AG08395 (cell line): Measurements from ENCODE around the gene HS1BP3.

Experiments
- DNase-seq: peaks from one replicate; pipeline ENCODE4 v3.0.0; 2012; ENCODE audit warnings: mixed read lengths, low spot score

The HS1BP3 gene

DNA sequence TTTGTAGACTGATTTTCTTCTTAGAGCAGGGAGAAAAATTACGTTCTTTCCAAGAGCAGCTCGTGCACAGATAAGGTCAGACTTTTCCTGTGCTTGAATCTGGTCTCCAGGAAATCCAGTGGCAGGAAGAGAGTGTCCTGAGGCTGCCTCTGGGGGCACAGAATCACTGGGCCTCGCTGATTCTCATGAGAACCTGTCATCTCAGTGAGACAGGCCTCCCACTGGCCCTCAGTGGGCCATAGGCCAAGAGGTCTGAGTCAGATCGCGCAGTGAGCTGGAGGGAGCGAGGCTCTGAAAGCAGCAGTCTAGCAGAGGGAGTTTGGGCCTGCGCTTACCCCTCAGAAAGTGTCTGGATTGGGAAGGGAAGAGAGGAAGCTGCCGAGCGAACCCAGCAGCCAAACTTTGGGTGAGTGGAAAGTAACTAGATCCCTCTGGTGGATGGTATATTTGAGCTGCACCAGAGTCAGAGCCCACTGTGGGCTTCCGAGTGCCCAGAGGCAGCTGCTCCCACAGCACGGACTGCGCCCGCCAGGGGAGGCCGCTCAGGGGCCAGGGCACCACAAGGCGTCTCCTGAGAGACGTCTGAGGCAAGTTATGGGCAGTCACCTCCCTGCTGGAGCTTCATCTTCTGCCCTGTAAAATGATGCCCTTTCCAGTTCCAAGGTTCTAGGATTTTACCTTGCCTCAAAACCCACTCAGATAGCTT is 24.2 kb upstream of the HS1BP3 start:
- DNase-seq: peak; percentile 94

DNA sequence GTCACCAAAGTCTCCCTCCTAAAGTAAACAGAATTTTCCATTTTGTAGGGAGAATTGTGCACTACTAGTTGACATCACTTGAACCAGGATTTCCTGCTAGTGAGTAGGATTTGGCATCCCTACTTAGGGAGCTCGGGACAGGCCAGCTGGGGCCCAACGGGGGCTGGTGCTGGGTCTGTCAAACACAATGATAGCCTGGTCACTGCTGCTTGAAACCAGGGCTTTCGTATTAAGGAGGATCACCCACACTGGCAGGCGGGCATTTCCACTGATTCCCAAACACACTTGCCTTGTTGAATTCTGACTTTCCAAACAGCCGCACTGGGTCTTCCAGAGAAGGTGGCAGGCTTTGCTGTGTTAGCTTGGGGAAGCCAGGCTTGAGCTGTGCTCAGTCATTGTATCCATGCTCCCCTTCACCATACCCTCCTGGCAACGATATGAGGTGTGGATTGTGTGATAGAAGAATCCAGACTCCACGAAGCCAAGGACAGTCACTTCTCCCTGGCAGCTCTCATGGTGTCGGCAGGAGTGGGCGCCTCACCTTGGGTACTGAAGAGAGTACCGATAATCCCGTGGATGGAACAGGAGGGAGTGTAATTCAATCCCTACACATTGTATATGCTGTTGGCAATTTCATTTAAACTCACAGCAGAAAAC is 23.5 kb upstream of the HS1BP3 start:
- no peak for DNase-seq

DNA sequence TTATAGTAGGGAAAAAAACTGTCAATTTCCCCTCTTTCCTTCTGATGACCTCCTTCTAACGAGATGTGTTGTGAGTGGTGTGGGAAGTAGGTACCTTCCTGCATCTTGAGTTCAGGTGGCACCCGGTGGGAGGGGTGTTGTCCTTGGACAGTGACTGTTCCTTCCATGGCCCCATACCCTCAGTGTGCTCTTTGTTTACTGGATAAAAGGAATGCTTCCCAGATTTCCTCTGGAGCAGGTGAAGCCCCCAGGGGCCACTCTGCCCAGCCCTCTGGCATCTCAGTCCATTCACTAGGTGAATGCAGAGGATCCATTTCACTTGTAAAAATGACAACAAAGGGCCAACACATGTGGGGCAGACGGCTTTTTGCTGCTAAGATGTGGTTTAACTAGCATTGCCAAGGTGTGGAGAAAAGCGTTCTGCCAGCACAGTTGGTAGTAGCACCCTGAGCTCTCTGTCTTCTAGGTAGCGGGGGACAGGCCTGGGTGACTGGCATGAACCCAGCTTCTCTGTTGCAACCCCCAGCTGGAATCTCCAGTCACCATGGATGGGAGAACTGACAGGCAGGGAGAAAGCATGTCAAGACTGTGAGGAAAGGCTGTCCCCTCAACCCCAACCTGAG is 22.9 kb upstream of the HS1BP3 start:
- DNase-seq: no peak

DNA sequence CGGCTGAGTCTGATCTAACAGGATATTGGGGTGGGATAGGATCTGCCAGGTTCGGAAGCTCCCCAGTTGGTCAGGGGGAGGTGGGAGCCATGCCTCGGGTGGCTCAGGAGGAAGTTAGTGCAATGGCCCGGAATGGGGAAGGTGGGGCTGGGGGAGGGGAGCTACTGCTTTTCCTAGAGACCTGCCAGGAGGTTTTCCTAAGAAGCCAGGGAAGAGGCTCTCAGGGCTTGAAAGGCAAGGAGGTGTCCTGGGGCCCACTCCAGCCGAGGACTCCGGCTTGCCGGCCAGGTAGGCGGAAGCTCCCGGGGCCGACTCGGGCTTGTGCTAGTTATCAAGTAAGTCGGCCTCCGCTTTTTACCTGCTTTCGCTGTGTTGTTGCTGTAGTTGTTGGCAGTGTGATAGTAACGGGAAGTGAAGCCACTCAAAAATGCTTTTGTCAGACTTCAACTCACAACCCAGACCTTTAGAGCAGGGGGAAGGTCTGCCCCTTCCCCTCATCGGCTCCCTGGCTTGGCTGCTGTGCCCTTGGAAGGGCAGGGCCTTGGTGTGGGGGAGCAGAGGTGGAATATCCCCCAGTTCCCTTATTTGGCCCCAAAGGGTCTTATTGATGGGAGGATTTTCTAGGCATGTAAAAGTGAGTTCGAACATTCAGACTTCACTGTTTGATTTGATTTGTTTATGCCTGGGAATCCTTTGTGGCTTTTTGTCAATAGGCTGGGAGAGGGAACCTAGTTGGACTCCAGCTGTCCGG is 21.5 kb upstream of the HS1BP3 start:
- no peak for DNase-seq

DNA sequence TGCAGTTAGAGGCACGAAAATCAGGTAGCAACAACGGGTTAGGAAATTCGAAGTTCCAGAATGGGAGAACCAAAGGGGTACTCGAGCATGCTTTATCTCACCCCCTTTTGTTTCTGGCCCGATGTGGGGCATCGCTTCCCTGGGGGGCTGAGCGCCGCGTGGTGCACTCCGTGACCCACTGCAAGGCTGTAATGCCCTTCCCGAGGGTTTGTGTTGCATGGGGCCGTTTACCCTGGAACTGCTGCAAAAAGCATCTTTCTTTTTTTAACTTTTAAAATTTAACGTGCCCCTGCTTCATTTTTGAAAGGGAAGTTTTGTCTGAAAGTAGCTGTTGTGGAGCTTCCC is 20.8 kb upstream of the HS1BP3 start:
- DNase-seq: no peak

DNA sequence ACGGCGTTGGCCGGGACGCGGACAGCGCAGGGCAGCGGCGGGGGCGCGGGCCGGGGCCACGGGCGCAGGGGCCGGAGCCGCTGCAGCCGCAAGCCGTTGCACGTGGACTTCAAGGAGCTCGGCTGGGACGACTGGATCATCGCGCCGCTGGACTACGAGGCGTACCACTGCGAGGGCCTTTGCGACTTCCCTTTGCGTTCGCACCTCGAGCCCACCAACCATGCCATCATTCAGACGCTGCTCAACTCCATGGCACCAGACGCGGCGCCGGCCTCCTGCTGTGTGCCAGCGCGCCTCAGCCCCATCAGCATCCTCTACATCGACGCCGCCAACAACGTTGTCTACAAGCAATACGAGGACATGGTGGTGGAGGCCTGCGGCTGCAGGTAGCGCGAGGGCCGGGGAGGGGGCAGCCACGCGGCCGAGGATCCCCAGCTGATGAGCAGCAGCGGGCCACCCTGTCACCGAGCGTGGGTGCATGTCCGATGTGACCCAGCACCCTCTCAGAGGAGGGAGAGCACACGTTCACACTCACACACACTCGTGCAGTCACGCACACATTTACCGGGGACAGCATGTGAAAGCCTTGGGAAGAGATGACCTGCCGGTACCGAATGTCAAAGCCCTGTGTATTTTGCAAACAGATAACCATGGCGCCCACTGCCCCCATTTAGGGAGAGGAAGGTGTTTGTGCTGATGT is 20.3 kb upstream of the HS1BP3 start:
- DNase-seq: no peak

DNA sequence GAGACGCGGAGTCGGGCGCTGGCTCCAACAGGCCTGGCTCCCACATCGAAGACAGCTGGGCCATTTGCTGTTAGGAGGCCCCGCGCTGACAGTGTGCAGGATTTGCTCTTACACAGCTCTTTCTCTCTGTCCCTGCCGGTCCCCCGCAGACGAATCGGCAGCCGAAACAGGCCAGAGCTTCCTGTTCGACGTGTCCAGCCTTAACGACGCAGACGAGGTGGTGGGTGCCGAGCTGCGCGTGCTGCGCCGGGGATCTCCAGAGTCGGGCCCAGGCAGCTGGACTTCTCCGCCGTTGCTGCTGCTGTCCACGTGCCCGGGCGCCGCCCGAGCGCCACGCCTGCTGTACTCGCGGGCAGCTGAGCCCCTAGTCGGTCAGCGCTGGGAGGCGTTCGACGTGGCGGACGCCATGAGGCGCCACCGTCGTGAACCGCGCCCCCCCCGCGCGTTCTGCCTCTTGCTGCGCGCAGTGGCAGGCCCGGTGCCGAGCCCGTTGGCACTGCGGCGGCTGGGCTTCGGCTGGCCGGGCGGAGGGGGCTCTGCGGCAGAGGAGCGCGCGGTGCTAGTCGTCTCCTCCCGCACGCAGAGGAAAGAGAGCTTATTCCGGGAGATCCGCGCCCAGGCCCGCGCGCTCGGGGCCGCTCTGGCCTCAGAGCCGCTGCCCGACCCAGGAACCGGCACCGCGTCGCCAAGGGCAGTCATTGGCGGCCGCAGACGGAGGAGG is 19.6 kb upstream of the HS1BP3 start:
- no peak for DNase-seq

DNA sequence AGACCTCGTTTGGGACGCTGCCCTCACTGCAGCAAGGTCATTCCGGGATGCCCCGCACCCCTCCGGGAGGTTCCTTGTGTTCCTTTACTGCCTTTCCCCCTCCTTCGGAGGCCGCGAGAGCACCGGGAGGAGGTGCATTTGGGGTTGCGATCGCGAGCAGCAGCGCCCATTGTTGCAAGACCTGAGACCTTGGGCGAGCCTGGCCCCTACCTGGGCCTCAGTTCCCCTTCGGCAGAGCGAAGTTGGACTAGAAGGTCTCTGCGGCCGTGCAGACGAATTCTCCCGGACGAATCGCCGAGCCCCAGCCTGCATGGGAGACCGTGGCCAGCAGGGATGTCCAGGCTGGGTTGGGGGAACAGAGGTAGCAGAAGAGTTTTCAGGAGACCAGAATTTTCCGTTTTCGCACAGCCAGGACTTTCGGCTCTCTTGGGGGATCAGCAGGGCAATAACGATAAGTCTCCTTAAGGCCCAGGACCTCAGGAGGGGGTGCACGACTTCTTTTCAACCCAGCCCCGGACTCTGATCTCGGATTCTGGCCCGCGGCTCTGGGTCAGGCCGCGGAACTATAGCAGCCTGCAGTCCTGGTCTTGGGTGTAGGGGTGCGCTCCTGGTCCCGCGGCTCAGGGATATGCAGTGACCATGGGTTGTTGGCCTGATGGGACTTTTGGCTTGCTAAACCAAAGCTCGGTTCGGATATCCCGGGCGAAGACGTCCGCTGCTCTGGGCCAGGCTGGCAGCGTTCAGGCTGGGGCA is 18.8 kb upstream of the HS1BP3 start:
- DNase-seq: no peak

DNA sequence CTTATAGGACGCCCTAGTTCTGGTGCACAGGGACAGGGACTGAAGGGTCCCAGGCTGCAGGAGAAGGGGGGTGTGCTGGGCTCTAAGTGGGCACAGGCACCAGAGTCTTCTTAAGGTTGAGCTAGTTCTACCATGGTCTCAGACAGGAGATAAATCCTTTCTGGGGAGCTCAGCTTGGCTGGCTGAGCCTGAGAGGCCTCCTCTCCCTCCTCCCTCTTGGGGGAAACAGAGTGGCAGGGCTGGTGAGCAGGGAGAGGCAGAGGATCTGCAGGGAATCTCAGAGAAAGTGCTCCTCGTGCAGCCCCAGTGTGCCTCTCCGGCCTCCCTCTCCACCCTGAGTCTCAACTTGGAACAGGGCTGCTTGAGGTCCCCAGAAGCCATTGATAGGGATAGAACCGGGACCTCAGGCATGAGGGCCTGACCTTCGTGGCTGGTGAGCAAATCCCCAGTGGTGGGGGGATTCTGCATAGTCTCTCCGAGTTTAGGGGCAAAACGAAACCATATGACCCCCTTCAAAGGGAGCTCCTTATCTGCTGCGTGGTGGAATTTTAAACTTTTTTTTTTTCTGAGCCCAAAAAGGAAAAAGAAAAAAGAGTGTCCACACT is 18.1 kb upstream of the HS1BP3 start:
- DNase-seq: no peak

DNA sequence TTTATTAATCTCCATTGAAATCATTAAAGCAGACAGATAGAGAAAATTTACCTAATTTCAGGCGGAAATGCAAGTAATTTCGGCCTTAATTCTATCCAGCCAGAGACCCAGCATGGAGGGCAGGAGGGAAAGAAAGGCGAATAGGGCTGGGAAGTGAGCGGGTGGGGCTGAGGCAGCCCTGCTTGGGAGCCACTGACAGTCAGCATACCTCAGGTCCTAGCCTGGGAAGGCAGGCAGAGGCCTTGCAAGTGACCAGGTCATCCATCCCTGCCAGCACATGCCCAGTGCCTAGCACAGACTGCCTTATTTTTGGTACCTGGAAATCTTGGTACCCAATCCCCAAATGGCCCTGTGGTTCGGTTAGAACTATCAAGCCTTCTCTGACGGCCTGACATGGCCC is 17.6 kb upstream of the HS1BP3 start:
- no peak for DNase-seq

DNA sequence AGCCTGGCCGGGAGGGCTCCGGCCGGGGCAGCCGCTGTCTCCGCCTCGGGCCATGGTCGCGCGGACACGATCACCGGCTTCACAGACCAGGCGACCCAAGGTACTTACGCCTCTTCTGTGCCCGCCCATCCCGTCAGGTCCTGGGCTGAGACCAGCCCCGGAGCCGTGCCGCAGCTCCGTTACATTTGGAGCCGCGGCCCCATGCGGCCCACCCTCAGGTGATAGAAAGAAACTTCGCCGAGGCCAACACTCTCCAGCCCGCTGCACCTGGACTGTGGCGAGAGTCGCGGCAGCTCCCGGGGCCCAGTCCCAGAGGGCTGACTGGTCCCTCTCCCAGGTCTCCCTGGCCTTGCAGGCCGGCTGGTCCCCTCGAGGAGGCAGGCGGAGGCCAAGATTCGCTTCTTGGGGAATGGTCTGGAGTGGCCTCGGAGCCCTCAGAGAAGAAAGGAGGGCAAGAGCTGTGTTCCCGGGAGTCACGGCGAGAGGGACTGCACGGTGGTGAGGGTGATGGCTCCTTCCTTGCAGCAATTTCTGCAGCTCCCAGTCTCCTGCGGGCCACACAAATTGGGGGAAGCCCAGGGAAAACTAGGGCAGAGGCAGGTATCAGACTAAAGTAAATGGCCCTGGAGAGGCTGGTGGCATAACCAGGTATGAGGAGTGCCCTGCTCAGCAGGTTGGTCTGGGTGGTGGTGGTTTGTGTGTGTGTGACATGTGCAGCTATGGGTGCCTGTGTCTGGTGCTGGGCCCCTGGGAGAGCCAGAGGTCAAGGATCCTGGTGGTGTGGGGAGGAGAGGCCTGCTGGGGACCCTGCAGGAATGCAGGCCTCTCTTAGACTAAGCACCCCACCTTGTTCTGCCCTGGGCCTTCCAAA is 16.9 kb upstream of the HS1BP3 start:
- no peak for DNase-seq

DNA sequence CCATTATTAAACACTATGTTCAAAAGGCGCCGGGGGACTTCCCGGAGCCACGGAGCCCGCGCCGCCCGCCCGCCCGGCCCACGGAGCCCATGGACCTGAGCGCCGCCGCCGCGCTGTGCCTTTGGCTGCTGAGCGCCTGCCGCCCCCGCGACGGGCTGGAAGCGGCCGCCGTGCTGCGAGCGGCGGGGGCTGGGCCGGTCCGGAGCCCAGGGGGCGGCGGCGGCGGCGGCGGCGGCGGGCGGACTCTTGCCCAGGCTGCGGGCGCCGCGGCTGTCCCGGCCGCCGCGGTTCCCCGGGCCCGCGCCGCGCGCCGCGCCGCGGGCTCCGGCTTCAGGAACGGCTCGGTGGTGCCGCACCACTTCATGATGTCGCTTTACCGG is 16.2 kb upstream of the HS1BP3 start:
- DNase-seq: no peak

DNA sequence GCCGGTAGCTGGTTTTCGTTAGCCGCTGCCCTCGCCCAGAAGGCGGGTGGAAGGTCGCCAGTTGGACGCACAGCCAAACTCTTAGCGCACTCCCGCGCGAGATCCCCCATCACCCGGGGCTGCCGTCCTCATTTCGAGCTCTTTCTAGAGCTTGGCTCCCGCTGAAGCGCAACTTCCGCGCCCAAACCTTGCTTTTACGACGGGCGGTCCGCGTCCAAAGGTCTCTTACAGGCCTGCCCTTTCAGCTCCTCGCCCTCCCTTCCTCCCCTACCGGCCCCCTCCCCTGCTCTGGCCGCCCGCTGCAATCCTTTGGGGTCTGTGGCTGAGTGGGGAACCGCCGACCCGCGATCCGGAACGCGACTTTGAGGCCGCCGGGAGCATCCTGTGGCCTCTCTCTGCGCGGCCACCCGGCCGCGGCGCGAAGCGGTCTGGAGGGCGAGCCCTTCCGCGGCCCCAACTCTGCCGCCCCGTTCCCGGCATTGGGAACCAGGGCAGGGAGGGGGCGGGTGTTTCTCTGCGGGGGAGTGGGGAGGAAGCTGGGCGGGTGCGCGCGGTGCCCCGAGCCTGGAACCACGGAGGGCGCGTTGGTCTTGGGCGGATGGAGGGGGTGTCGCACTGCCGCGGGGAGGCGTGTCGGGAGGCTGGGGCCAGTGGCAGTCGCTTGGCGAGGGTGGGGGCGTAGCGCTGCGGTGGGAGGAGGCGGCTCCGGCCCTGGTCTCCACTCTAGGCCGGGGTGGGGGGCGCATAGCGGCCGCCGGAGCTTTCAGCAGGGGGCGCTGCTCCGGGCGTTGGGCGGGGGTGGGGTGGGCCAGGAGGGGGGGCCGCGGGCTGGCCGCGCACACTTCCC is 15.6 kb upstream of the HS1BP3 start, which contains the start of gene GDF7:
Gene GDF7, plus strand, starts transcription at position 841 of the 847 bp plus-strand sequence. CDS start 96 bp downstream, outside the sequence.
- no peak for DNase-seq

DNA sequence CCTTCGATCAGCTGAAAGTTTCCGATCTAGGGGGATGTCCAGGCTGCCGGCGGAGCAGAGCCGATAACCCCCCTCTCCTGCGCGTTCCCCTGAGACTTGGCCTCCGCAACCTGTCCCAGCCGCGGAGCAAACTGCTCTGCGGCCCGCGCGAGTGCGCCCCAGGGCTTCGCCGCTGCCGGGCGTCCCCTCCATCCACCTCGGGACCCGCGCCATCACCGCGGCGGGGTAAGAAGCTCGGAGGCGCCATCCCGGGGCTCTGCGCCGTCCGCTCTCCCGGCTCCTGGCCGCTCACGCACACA is 15.1 kb upstream of the HS1BP3 start:
- no peak for DNase-seq

DNA sequence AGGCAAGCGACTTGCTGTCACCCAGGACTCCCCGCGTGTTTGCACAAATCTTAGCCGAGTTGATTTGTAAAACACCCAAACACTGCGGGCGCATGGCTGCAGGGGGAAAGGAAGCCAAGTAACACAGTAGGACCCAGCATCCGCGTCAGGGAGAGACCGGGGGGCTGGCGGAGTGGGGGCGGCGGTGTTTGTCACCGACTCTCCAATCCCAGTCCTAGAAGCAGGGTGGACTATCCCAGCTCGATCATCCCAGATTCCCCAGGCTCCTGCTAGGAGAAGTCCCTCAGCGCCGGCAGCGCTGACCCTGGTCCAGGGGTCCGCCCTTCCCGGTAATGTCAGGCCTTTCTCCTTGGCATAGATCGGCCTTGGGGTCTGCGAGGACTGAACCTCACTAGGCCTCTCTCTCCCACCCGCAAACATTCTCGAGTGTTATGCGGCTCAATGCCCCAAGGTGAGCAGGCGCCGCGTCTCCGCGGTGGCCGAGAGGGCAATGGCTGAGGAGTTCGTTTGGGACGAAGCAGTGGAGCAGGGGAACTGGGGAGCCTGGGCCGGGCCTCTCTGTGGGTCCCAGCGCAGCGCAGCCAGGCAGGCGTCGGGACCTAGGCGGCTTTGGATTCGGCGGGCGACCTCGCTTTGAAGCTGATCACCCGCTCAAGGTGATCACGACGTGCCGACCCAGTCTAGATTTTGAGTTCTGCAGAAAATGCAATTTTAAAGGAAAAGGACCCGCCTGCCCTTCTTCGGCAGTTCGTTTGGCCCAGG is 14.5 kb upstream of the HS1BP3 start:
- no peak for DNase-seq

DNA sequence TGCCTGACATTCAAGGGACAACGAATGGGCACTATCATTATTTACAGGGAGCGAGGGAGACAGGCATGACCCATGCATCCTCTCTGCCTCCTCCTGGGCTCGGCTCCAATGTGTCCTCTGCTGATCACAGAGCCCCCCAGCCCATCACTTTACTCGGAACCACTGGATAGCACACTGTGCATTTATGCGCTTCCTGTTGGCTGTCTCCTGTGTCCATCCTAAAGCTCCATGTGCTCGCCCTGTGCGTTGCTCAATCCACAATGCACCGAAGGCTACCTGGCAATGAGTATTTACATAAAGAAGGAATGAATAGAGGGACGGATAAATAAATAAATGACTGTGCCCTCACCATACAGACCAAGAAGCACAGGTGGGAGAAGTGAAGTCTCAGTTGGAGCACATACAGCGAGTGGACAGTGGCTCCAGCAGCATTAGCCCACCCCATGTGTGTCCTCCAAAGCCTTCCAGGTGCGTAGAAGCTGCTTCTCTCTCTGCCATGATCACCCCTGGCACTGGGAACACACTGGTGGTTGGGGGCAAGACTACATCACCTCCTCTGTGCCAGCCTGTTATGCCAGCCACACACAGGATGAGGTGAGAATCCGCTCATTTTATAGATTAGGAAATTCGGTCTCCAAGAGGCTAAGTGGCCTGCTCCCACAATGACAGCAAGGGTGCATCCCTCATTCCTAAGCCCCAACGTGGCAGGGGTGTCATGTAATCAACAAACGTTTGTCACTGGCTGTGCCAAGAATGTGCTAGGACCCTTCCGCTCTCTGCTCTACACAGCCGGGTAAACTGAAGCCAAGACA is 13.7 kb upstream of the HS1BP3 start:
- DNase-seq: no peak

DNA sequence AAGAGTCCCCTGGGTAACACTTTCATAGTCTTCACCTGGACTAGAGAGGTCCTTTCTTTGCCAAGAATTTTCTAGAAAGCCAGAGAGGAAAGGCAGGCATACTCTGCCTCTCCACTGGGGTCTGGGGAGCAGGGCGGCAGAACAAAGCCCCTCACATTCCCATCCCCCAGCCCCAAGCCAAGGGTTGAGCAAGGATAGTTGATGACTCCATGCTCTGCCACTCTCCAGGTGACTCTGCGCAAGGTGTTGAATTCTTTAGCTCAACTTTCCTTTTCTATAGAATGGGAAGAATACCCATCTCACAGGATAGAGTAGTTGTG is 13.1 kb upstream of the HS1BP3 start:
- DNase-seq: no peak
